Adrenal gland (tissue), 12 donors: ENCODE measurements around the gene RPP40. TPM values are rescaled to one million over a fixed set of nuclear protein-coding genes. Genes with fewer than 3 reads are reported as not detected.

Source experiments
- DNase-seq, 7 donors: peaks; one replicate each; pipeline ENCODE4 v3.0.0-alpha.2; 2019 to 2020
- H3K27ac ChIP-seq, 5 donors: fragments of 200-600 bp; sonication (generic) in 4 of 5; 1 replicate in 3 of 5; 2 replicates in 2 of 5; pipeline versions ENCODE4 v1.5.1 to v1.8.0; 2016 to 2020; ENCODE audit warnings: mild to moderate bottlenecking in 1 of 5
- H3K27me3 ChIP-seq: fragments of 200-600 bp; 2 replicates; pipeline ENCODE4 v1.8.0; 2021
- H3K36me3 ChIP-seq, 2 donors: fragments of 200-600 bp; replicated peaks in 1 of 2; 1 replicate in 1 of 2; 2 replicates in 1 of 2; pipeline versions ENCODE4 v1.5.1 to v1.8.0; 2018 to 2022
- H3K4me1 ChIP-seq, 2 donors: fragments of 200-600 bp; replicated peaks in 1 of 2; 1 replicate in 1 of 2; 2 replicates in 1 of 2; pipeline versions ENCODE4 v1.5.1 to v1.8.0; 2018 to 2021
- H3K4me3 ChIP-seq, 4 donors: fragments of 200-600 bp; sonication (generic) in 3 of 4; one replicate each; pipeline ENCODE4 v1.5.1; 2016 to 2018
- H3K9me3 ChIP-seq, 3 donors: fragments of 200-600 bp; sonication (generic) in 1 of 3; replicated peaks in 1 of 3; 1 replicate in 2 of 3; 2 replicates in 1 of 3; pipeline versions ENCODE4 v1.5.1 to v1.8.0; 2016 to 2021
- CTCF ChIP-seq, 6 experiments: fragments of 450-650 bp in 4 of 6; fragments of 200-600 bp in 2 of 6; sonication (generic) in 1 of 6; IDR thresholded peaks; 1 replicate in 5 of 6; 2 replicates in 1 of 6; pipeline versions ENCODE4 v1.5.1 to v1.8.0; 2016 to 2021; ENCODE audit warnings: antibody characterized with exemption in 6 of 6, mild to moderate bottlenecking in 2 of 6, moderate library complexity in 1 of 6
- POLR2A ChIP-seq, 2 donors: fragments of 450-650 bp; IDR thresholded peaks; one replicate each; pipeline ENCODE4 v1.6.1; 2017; ENCODE audit warnings: antibody characterized with exemption in 2 of 2, mild to moderate bottlenecking in 2 of 2, moderate library complexity in 1 of 2
- WGBS, 4 donors: extraction: QIAGEN DNeasy Blood & Tissue Kit in 2 of 4; methylation state at CpG; one replicate each; pipeline versions ENCODE4 v1.1.5 to v1.1.7; 2013 to 2017; 5-methylcytosine and 5-hydroxymethylcytosine counted together
- intact Hi-C, 2 donors: fragments of 100-400 bp; cut with DNase I; formaldehyde crosslinking; loops; one replicate each; pipeline versions ENCODE4 v1.14.1 to v1.15.0; 2022 to 2023
- polyA plus RNA-seq, 3 donors: library from polyadenylated mRNA; stranded (reverse); fragments of 200-250 nt in 2 of 3; fragments of 350-450 nt in 1 of 3; fragmentation: Illumina TruSeq in 1 of 3; extraction: RNeasy Lipid Tissue Mini Kit (QIAGEN cat#74804) in 1 of 3; gene quantifications; one replicate each; pipeline ENCODE4 v1.2.3, GENCODE V29; 2013 to 2014
- total RNA-seq, 9 donors: library from RNA; depleted of rRNA in 4 of 9; stranded (reverse); fragments of >200 nt in 4 of 9; fragments of 120-200 nt in 1 of 9; fragmentation: NEBNext Ultra II Directional in 1 of 9; extraction: Animal tissue kit (Norgen Biotek cat#: 25700) in 1 of 9; gene quantifications; one replicate each; pipeline versions ENCODE4 v1.1.0 to v1.2.4, GENCODE V29; 2013 to 2023
- donor health status: healthy with polysubstance abuse.
- donor health status: Bipolar disorder and iron deficiency.
- donor health status: DM: yes; HTN: yes; CAD: no.
- donor health status: DM: no; HTN: no; CAD: no.
- donor health status: DM: no; HTN: no; CAD: no.
- donor health status: DM: yes; HTN: yes; CAD: no.

The RPP40 gene
- total and polyA plus RNA-seq, 12 donors = 5.2 to 38.8 (median 15.6) TPM

GRCh38 chr6:5050009-5050408 lies 46.2 kb upstream of the RPP40 start:
- Histone ChIP-seq H3K9me3 (peaks cover 0 to 11% (median 0%) of the 10 kb centered on the region in 3 donors), H3K4me3 (no peak overlapping the region), H3K27ac (no peak overlapping the region), H3K27me3 (no peaks in the 10 kb centered on the region), H3K4me1 (no peaks in the 10 kb centered on the region), H3K36me3 (no peaks in the 10 kb centered on the region)
- no peak for TF ChIP-seq POLR2A (IDR thresholded peaks at IDR 0.05)
- TF ChIP-seq CTCF (IDR thresholded peaks at IDR 0.05) = no peak
- DNase-seq = no peak
- 77 to 93% (median 82%) methylated on average over 2 of the region's 2 CpGs for WGBS, 4 donors
- intact Hi-C loops = no loop called here

- Histone ChIP-seq H3K4me3 (no peak overlapping the region), H3K27me3 (no peaks in the 10 kb centered on the region), H3K9me3 (peaks cover 0 to 11% (median 0%) of the 10 kb centered on the region in 3 donors), H3K36me3 (no peaks in the 10 kb centered on the region), H3K27ac (no peak overlapping the region), H3K4me1 (no peaks in the 10 kb centered on the region)
- DNase-seq = no peak
- TF ChIP-seq POLR2A (IDR thresholded peaks at IDR 0.05) (no peak), CTCF (IDR thresholded peaks at IDR 0.05) (no peak)
- intact Hi-C loops = no loop called here
- WGBS, 4 donors = 94 to 99% (median 97%) methylated on average over 9 of the region's 9 CpGs
Measured at GRCh38 chr6:5046430-5046829, 42.6 kb upstream of the RPP40 start.

- Histone ChIP-seq H3K27ac (no peak overlapping the region), H3K27me3 (no peaks in the 10 kb centered on the region), H3K9me3 (peaks cover 0 to under 1% (median 0%) of the 10 kb centered on the region in 3 donors), H3K36me3 (no peaks in the 10 kb centered on the region), H3K4me3 (no peak overlapping the region), H3K4me1 (no peaks in the 10 kb centered on the region)
- intact Hi-C loops = no loop called here
- WGBS, 4 donors = 86 to 91% (median 88%) methylated on average over 8 of the region's 8 CpGs
- TF ChIP-seq CTCF (IDR thresholded peaks at IDR 0.05) (no peak), POLR2A (IDR thresholded peaks at IDR 0.05) (no peak)
- no peak for DNase-seq
Measured at GRCh38 chr6:5045416-5045815, 41.6 kb upstream of the RPP40 start.

GRCh38 chr6:5044866-5045265 lies 41.0 kb upstream of the RPP40 start:
- Histone ChIP-seq H3K36me3 (no peaks in the 10 kb centered on the region), H3K27me3 (no peaks in the 10 kb centered on the region), H3K9me3 (no peaks in the 10 kb centered on the region), H3K27ac (no peak overlapping the region), H3K4me1 (no peaks in the 10 kb centered on the region), H3K4me3 (no peak overlapping the region)
- 84 to 100% (median 96%) methylated on average over 3 of the region's 3 CpGs for WGBS, 4 donors
- no peak for DNase-seq
- TF ChIP-seq CTCF (IDR thresholded peaks at IDR 0.05) = no peak
- intact Hi-C loops = no loop called here
